Activated CD8-positive, alpha-beta memory T cell treated with anti-CD3 and anti-CD28 coated beads for 1 hour (primary cell): ENCODE results near the gene KCNQ1.

Experiments used
- DNase-seq, 2 donors: peaks; one replicate each; pipeline ENCODE4 v3.0.0-alpha.2; 2020; ENCODE audit warnings: low read depth in 1 of 2; ENCODE audit errors: extremely low read depth in 1 of 2

Gene KCNQ1

GRCh38 chr11:2809854-2810253 lies 365.0 kb downstream of the KCNQ1 start:
- DNase-seq: no peak

DNA sequence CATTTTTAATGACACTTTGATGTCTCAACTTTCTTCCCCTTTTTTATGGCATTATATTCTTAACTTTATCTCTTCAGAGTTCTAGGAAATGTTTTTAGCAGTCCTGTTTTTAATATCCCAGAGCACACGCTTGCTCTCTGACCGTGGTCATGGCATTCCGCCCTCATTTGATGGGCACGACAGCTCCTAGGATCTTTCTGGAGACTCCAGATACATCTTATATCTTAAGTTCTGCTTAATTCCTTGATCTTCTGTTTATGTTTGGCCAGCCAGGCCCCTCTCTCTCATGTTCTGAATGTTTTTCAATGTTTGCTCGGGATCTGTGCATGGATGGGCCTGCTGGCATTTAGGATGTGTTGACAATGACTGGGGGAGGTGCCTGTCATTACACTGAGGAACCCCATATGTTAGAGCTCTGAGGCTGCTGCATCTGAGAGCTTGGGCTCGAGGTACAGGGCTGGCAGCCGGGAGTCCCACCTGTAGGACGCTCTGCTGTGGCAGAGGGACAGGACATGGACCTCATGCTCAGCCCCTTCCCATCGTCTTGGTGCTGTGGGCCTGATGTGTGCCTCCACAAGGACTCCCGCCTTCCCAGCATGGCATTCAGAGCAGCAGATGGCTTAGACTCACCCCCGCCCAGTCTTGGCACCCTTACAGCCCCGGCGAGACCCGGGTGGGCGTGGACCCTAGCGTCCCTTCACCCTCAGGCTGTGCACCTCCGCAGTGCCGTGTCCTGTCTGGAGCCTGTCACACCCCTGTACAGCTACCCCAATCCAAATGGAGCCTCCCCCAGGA lies 365.8 kb downstream of the KCNQ1 start:
- no peak for DNase-seq

DNA sequence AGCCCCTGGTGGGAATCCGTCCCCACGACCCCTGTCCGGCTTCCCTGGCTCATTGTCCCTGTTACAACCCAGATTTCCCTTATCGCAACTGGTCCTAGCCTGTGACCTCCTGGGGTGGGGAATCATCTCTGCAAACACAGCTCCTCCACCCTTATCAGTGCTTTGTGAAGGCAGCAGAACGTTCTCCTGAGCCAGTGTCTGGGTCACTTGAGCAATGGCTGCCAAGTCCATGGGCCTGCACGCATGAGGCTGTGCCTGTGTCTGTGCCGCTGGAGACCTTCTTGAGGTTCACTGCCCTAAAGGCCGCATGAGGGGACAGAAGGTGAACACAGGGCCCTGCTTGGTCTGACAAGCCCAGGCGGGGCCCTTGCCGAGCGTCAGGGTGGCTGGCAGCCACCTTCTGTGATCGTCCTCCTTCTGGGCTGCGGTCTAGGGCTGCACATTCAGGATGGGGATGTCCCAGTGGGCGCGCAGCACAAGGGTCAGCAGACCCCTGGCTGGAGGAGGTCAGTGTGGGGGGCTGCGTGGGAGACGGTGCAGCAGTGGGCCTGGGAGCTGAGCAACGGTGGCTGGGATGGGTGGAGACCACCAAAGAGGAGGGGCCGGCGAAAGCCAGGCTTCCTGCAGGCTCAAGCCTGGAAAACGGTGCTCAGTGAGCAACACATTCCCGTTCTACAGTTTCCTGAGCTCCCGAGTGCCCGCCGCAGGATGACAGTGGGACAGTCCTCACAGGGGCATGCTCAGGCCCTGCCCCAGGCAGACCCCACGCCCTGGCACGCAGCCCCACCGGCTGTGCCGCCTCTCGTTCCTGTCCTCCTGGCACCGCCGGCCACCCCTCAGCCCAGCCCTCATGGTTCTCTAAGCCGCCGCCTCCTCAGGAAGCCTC lies 366.6 kb downstream of the KCNQ1 start:
- no peak for DNase-seq

GRCh38 chr11:2812371-2812991 lies 367.7 kb downstream of the KCNQ1 start:
- no peak for DNase-seq

- DNase-seq: no peak
These were observed 368.5 kb downstream of the KCNQ1 start for GRCh38 chr11:2813141-2813908.

DNA sequence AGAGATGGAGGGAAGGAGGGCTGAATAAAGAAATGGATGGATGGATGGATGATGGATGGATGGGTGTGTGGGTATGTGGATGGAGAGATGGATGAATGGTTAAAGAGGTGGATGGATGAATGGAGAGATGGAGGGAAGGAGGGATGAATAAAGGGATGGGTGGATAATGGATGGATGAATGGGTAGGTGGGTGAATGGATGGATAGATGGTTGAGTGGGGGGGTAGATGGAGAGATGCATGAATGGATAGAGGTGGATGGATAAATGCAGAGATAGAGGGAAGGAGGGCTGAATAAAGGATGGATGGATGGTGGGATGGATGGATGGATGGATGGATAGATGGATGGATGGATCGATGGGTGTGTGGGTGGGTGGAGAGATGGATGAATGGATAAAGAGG lies 369.2 kb downstream of the KCNQ1 start:
- no peak for DNase-seq

- no peak for DNase-seq
These were observed 369.9 kb downstream of the KCNQ1 start for GRCh38 chr11:2814751-2815150.

DNA sequence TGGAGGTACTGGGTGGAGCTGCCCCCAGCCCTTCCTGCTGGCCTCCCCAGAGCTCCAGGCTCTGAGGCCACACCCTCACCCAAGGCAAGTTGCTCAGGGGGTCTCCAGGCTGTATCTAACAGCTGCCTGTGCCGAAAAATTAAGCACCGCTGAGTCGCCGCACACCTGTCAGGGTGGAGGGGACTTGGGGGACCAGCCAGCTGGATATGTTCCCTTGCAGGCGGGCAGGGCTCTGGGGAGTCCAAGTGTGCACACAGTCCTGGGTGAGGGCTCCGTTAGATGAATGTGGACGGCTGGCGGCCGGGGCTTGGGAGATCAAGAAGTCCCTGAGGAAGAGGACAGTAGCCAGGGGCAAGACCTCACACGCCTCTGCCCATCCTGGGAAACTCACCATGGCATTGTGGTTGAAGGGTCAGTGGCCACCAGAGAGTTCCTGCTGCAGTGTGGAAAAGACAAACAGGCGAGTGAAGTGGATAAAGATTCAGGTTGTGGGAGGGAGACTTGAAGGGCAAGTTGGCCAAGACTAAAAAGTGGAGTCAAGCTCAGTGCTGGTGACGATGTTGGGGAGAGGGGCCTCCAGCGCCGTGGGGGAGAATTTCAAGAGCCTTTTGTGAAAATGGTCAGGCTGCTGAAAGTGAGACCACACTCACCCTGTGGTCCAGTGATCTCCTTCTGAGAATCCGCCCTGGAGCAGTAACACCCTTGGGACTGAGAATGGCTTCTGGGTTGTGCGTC lies 371.1 kb downstream of the KCNQ1 start:
- no peak for DNase-seq

- no peak for DNase-seq
These were observed 371.7 kb downstream of the KCNQ1 start for GRCh38 chr11:2816523-2816922.

DNA sequence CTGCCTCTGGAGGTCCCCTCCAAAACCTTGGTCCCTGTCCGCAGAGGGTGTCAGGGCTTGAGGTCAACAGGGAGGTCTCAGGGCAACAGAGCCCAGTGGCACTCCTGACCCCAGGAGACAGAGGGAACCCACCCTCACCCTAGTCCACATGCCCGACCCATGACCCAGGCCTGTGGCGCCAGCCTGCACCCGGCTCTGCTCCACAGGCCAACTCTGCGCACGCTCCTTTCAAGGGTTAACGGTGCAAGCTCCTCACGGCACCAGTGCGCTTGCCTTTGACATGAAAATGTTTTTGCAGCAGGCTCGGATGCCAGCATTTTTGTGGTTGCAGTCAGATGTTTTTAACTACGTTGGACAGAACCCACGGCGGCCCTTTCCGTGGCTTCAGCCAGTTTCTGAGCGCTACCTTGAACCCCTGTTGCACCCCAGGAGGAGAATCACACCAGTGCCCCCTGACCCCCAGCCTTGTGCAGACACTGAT lies 372.2 kb downstream of the KCNQ1 start:
- no peak for DNase-seq

GRCh38 chr11:2817431-2817830 lies 372.6 kb downstream of the KCNQ1 start:
- DNase-seq: no peak

DNA sequence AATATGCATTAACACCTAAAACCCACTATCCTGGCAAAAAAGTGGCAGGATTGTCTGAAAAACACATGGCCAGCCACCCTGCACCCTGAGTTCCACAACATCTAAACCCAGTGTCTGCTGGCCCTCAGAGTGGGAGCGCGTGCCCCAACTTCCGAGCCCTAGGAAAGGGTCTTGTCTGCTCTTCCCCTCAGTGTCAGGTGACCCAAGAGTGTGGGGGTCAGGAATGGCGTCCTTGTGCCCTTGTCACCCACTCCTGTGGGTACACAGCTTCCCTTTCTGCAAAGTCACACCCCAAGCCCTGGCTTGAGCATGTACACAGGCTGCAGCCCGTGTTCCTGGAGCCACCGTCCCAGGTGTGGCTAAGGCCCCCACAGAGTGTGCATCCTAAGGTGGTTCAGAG lies 373.2 kb downstream of the KCNQ1 start:
- DNase-seq: no peak

DNA sequence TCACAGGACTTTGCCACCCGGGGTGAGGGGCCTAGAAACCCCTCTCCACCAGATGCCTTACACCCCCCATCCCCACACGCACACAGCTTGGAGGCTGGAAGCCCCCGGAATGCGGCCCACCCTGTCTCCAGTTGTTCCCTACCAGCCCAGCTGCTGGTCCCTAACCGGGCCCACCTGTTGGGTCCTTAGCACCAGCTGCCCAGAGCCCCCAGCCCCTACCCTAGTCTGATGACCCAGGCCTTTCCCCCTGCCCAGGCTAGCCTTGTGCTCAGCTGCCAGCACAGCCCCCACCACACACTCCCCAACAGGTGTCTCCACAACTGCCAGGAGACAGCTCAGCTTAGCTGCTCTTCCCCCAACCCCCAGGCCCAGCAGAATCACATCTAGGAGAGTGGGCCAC lies 373.7 kb downstream of the KCNQ1 start:
- no peak for DNase-seq

DNA sequence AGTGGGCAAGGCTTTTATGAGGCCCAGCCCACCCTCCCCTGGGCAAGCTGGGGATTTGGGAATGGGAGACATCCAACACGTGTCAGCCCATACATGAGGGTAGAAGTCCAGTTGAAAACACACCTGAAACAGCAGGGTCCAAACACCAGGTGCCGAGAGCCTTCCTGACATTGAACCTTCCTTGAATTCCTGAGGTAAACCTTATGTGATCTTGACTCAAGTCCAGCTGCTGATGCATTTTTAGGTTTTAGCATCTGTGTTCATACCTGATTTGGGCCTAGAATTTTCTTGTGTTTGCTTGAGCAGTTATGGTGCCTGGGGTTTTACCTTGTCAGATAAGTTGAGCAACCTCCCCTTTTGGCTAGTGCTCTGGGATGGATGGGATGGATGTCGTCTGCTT lies 374.5 kb downstream of the KCNQ1 start:
- DNase-seq: no peak

DNA sequence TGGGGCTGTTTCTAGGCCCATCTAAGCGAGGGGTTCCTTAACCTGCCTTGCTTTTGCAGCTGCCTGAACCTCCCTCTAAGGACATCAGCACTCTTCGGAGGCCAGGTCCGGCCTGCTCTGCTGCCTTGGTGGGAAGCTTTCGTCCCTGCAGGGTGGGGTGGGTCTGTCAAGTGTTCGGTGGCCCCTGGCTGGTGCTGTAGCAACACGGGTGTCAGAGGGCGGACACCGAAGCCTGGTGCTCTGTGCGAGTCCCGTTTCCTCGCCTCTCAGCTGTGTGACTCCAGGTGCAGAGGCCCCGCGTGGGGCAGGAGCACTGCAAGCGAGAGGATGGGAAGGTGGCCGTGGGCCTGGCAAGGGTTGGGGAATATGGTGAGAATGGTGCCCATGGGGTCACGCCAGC lies 376.2 kb downstream of the KCNQ1 start:
- no peak for DNase-seq

DNA sequence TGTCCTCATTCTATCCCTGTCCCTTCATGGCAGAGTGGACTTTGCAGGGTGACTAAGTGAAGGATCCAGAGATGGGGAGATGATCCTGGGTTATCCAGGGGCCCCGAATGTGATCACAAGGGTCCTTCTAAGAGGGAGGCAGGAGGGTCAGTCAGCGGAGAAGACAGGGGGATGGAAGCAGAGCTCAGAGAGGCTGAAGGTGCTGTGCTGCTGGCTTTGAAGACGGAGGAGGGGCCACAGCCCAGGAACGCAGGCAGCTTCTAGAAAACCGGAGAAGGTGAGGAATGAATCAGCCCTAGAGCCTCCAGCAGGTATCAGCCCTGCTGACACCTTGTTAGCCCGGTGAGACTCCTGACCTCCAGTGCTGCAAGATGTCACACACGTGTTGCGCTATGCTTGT lies 377.1 kb downstream of the KCNQ1 start:
- no peak for DNase-seq

DNA sequence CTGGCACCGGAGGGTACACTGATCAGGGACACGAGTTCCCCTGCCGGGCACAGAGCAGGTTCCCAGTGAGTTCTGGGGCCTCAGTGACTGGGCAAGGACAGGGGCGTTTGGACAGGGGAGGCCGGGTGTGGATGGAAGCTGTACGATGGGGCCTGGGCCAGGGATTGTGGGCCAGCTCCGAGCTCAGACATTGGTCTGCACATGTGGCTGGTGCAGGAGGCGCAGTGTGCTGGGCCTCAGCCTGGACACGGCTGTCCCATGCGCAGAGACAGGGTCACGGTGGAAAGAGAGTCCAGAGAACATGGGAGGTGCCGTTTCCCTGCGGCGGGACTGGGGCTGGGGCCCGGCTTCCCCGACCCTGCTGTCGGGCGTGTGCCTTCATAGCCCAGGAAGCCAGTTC lies 380.0 kb downstream of the KCNQ1 start:
- no peak for DNase-seq

DNA sequence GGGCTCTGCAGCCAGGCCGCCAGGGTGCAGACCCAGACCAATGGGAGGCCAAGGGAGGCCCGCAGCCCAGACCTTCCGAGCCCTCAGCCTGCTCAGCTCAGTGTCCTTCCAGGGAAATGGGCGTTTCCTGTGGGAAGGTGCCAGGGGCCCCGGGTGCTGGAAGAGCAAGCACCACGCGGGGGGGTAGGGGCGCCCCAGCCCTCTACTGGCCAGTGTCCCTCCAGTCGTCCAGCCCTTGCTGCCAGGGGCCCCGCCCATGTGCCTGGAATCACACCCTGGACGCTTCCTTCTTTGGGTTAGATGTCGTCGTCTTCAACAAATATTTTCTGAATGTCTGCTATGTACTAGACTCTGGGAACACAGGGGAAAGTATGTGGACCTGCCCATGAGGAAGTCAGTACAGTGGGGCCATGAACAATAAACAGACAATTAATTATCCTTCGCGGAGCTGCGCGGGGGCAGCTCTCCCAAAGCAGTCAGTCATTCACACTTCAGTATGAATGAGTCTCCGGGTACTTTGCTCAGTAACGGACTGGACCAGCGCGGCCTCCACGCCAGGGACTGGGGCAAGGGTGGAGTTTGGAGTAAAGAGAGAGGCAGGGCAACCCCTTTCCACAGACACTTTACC lies 380.6 kb downstream of the KCNQ1 start:
- DNase-seq: no peak

DNA sequence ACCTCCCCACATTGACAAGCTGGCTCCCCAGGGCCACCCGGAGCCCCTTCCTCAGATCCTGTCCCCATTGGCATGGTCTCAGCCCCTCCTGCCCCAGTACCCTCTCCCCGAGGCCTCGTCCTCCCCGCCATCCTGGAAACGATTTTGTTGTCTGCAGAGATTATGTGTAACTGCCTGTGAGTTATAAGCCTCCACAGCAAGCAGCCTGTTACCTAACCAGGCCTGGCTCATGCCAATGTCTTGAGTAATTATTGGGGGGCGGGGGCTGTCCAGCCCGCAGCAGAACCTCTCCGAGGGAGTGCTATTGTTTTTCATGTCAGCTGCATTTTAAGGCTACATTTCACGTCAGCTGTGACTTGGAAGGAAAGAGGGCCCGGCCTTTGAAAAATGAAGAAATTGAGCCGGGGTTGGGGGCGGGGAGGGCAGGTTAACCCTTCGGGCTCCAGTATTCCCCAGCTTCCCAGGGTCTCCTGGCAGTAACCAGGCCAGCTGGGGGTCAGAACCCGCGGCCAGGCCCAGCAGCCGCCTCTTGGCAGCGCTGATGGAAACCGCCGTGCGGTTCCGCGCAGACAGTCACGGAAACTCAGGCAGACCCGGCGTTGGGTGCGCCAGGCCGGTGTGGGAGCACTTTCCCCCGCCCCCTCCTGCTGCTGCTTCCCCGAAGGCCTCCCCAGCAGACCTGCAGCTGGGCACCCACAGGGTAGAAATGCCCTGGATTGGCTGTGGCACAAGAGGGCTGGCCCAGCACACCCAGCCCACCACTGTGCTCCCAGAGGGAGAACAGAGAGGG lies 381.3 kb downstream of the KCNQ1 start:
- no peak for DNase-seq
